HCT116 (cell line): Measurements from ENCODE around the gene FMNL1. TPM values are rescaled to one million over a fixed set of nuclear protein-coding genes. Genes with fewer than 3 reads are reported as not detected.

Experiments used
- ATAC-seq: fragments of 200-7000 bp; cut with Tn5 transposase; 2 replicates; pipeline ENCODE4 v1.9.1; 2020; ENCODE audit warnings: mild to moderate bottlenecking, moderate library complexity
- BruUV-seq: library from RNA; stranded (reverse); fragments of 400-500 nt; replicated peaks from 2 replicates; lab custom pipeline; 2021; lab: Mats Ljungman, UMichigan
- CTCF ChIA-PET: fragments of 300-600 bp; sonication (Branson Sonifier 250); formaldehyde crosslinking; loops from one replicate; lab custom pipeline; 2021; ENCODE audit warnings: antibody characterized with exemption; lab: Charles Lee
- POLR2A ChIA-PET: fragments of 300-600, 350-600 bp; sonication (Branson Sonifier 250); formaldehyde crosslinking; loops from one replicate; lab custom pipeline; 2021; ENCODE audit warnings: antibody characterized with exemption; lab: Charles Lee
- RAD21 ChIA-PET, 2 experiments: fragments of 300-600 bp; sonication (Branson Sonifier 250); formaldehyde crosslinking; loops; one replicate each; lab custom pipeline; 2023; ENCODE audit warnings: low total read pairs in 2 of 2; ENCODE audit not compliant: uncharacterized antibody in 2 of 2, unreplicated experiment in 2 of 2, low non-redundant PET in 1 of 2; lab: Charles Lee
- DNase-seq: peaks from one replicate; pipeline ENCODE4 v3.0.0-alpha.2; 2010; ENCODE audit warnings: low read depth, low spot score
- H2AFZ ChIP-seq: fragments of 200-600 bp; shearing (Covaris generic), sonication (generic); 2 replicates; pipeline ENCODE4 v1.6.1; 2017; ENCODE audit warnings: low read depth, mixed run types, mixed read lengths, antibody characterized with exemption, low read length; ENCODE audit not compliant: poor library complexity, severe bottlenecking
- H3K27ac ChIP-seq: 2 replicates; pipeline ENCODE4 v1.5.1; 2012; ENCODE audit warnings: low read depth, low read length
- H3K27me3 ChIP-seq: fragments of 200-600 bp; sonication (generic); 2 replicates; pipeline ENCODE4 v1.6.1; 2016; ENCODE audit warnings: mixed run types, low read length, mixed read lengths; ENCODE audit not compliant: insufficient read depth
- H3K36me3 ChIP-seq, 2 experiments: fragments of 200-500 bp in 1 of 2; fragments of 200-600 bp in 1 of 2; sonication (Bioruptor generic) in 1 of 2; sonication (generic) in 1 of 2; 2 replicates each; pipeline versions ENCODE4 v1.5.1 to v1.6.1; 2014 to 2016; ENCODE audit warnings: low read length in 2 of 2, inconsistent platforms in 1 of 2, mixed read lengths in 1 of 2, mixed run types in 1 of 2; ENCODE audit not compliant: insufficient read depth in 2 of 2, control insufficient read depth in 1 of 2
- H3K4me1 ChIP-seq, 2 experiments: fragments of 200-600 bp in 1 of 2; sonication (generic) in 1 of 2; 2 replicates each; pipeline versions ENCODE4 v1.5.1 to v1.6.1; 2012 to 2017; ENCODE audit warnings: low read length in 2 of 2, inconsistent platforms in 1 of 2, mild to moderate bottlenecking in 1 of 2, mixed read lengths in 1 of 2, mixed run types in 1 of 2, moderate library complexity in 1 of 2; ENCODE audit not compliant: insufficient read depth in 2 of 2, control insufficient read depth in 1 of 2
- H3K4me2 ChIP-seq: fragments of 200-600 bp; sonication (generic); 2 replicates; pipeline ENCODE4 v1.6.1; 2017; ENCODE audit warnings: mixed run types, low read length, mixed read lengths
- H3K4me3 ChIP-seq, 2 experiments: fragments of 200-600 bp in 1 of 2; sonication (generic) in 1 of 2; replicated peaks in 1 of 2; 2 replicates each; pipeline ENCODE4 v1.5.1; 2011 to 2016; ENCODE audit warnings: low read length in 2 of 2, control low read depth in 1 of 2, low read depth in 1 of 2, mild to moderate bottlenecking in 1 of 2, mixed read lengths in 1 of 2, mixed run types in 1 of 2
- H3K79me2 ChIP-seq: fragments of 200-600 bp; sonication (generic); 2 replicates; pipeline ENCODE4 v1.6.1; 2017; ENCODE audit warnings: mild to moderate bottlenecking, mixed run types, low read length, moderate library complexity, mixed read lengths; ENCODE audit not compliant: insufficient read depth
- H3K9ac ChIP-seq: fragments of 200-600 bp; sonication (generic); 2 replicates; pipeline ENCODE4 v1.6.1; 2016; ENCODE audit warnings: low read length, mixed read lengths
- H3K9me2 ChIP-seq: fragments of 200-600 bp; sonication (generic), shearing (Covaris generic); 2 replicates; pipeline ENCODE4 v1.6.1; 2017; ENCODE audit warnings: mixed run types, mild to moderate bottlenecking, moderate library complexity; ENCODE audit not compliant: insufficient read depth
- H3K9me3 ChIP-seq, 2 experiments: fragments of 200-500 bp in 1 of 2; fragments of 200-600 bp in 1 of 2; sonication (Bioruptor generic) in 1 of 2; sonication (generic) in 1 of 2; 2 replicates each; pipeline ENCODE4 v1.6.1; 2014 to 2017; ENCODE audit warnings: low read length in 2 of 2, mixed read lengths in 2 of 2, inconsistent platforms in 1 of 2, low read depth in 1 of 2, mild to moderate bottlenecking in 1 of 2, mixed run types in 1 of 2, moderate library complexity in 1 of 2; ENCODE audit not compliant: control insufficient read depth in 1 of 2, insufficient read depth in 1 of 2
- H4K20me1 ChIP-seq: fragments of 200-600 bp; sonication (generic), shearing (Covaris generic); 2 replicates; pipeline ENCODE4 v1.6.1; 2017; ENCODE audit warnings: mixed run types, mild to moderate bottlenecking, moderate library complexity; ENCODE audit not compliant: insufficient read depth
- ATF3 ChIP-seq: IDR thresholded peaks from 2 replicates; pipeline ENCODE4 v1.6.1; 2012
- CBX3 ChIP-seq: IDR thresholded peaks from 2 replicates; pipeline ENCODE4 v1.6.1; 2012; ENCODE audit warnings: low read depth
- EZH2 ChIP-seq: fragments of 200-600 bp; sonication (generic); IDR thresholded peaks from 2 replicates; pipeline ENCODE4 v1.6.1; 2017; ENCODE audit warnings: antibody characterized with exemption, mixed run types
- POLR2A ChIP-seq: IDR thresholded peaks from 2 replicates; pipeline ENCODE4 v1.7.0; 2011; ENCODE audit warnings: borderline replicate concordance; ENCODE audit not compliant: insufficient read depth, insufficient read length; ENCODE audit errors: extremely low read depth
- RAD21 ChIP-seq: IDR thresholded peaks from 2 replicates; pipeline ENCODE4 v1.6.1; 2012; ENCODE audit warnings: low read depth, mild to moderate bottlenecking
- REST ChIP-seq: IDR thresholded peaks from 2 replicates; pipeline ENCODE4 v1.6.1; 2012; ENCODE audit warnings: low read depth
- SIN3A ChIP-seq: IDR thresholded peaks from 2 replicates; pipeline ENCODE4 v1.6.1; 2012; ENCODE audit warnings: low read depth
- SP1 ChIP-seq: IDR thresholded peaks from 2 replicates; pipeline ENCODE4 v1.6.1; 2012; ENCODE audit warnings: low read depth
- YY1 ChIP-seq: IDR thresholded peaks from 2 replicates; pipeline ENCODE4 v1.6.1; 2011; ENCODE audit warnings: low read length, low read depth, moderate library complexity, mild to moderate bottlenecking; ENCODE audit not compliant: insufficient replicate concordance; ENCODE audit errors: extremely low read depth
- ZNF274 ChIP-seq: fragments of 200-500 bp; sonication (Bioruptor generic); IDR thresholded peaks from 2 replicates; pipeline ENCODE4 v1.6.1; 2014; ENCODE audit warnings: mild to moderate bottlenecking, low read depth, low read length, inconsistent platforms
- intact Hi-C: fragments of 100-400 bp; cut with micrococcal nuclease; formaldehyde crosslinking; loops from 2 replicates; pipeline ENCODE4 v1.10.0; 2022
- total RNA-seq: library from RNA; stranded (reverse); gene quantifications from one replicate; pipeline ENCODE4 v1.2.1, GENCODE V29; 2021; ENCODE audit not compliant: unreplicated experiment
- TF ChIP-seq, protein P1 (sequence below): IDR thresholded peaks from 2 replicates; pipeline ENCODE4 v1.6.1; 2011; ENCODE audit warnings: mild to moderate bottlenecking, low read length, moderate library complexity; ENCODE audit not compliant: insufficient replicate concordance; ENCODE audit errors: extremely low read depth

The FMNL1 gene
- total RNA-seq, 1 experiment from 2014 or later = 8.2 TPM

DNA sequence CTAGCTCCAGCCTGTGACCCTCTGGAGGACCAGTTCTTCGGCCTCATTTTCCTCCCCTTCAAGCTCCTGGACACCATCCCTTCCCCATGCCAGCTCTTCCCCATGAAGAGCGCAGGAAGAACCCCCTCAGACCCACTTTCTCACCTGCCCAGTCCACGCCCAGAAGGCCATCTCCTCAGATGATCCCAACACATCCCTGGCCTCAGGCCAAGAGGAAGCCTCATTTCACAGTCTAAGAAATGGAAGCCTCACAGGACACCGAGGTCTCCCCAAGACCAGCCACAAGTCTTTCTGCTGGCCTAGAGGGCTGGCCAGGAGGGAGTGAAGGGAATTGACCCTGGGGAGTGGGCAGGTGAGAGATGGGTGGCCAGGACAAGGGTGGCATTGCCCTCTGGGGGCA is 32.2 kb downstream of the FMNL1 start:
- Histone ChIP-seq H3K36me3 (peaks cover 0 to 4% of the 10 kb centered on the region in 2 experiments; a peak in 2 of 4 replicates), H3K27ac (no peak overlapping the region), H3K4me3 (no peak overlapping the region), H3K9me3 (no peaks in the 10 kb centered on the region), H3K4me2 (no peak overlapping the region), H3K9me2 (no peaks in the 10 kb centered on the region), H3K9ac (no peak overlapping the region), H2AFZ (no peak overlapping the region), H3K27me3 (no peaks in the 10 kb centered on the region), H3K4me1 (peaks cover 1 to 9% of the 10 kb centered on the region in 2 experiments; a peak in 3 of 4 replicates), H3K79me2 (peaks cover 3% of the 10 kb centered on the region; the same call in 1 of the 2 replicates), H4K20me1 (no peaks in the 10 kb centered on the region)
- ChIA-PET RAD21 (no interaction called here), CTCF (no interaction called here), POLR2A (no interaction called here)
- DNase-seq (no peak), ATAC-seq (no peak)
- intact Hi-C loops = no loop called here
- BruUV-seq = no TSS peak
- TF ChIP-seq POLR2A (no peak), RAD21 (no peak), YY1 (no peak), SIN3A (no peak), CBX3 (no peak), SP1 (no peak), REST (no peak), ATF3 (no peak), ZNF274 (no peak), EZH2 (no peak)
- TF ChIP-seq, protein P1, sequence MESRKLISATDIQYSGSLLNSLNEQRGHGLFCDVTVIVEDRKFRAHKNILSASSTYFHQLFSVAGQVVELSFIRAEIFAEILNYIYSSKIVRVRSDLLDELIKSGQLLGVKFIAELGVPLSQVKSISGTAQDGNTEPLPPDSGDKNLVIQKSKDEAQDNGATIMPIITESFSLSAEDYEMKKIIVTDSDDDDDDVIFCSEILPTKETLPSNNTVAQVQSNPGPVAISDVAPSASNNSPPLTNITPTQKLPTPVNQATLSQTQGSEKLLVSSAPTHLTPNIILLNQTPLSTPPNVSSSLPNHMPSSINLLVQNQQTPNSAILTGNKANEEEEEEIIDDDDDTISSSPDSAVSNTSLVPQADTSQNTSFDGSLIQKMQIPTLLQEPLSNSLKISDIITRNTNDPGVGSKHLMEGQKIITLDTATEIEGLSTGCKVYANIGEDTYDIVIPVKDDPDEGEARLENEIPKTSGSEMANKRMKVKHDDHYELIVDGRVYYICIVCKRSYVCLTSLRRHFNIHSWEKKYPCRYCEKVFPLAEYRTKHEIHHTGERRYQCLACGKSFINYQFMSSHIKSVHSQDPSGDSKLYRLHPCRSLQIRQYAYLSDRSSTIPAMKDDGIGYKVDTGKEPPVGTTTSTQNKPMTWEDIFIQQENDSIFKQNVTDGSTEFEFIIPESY = no peak
